Left ventricle myocardium inferior (tissue), 1 donor: Measurements from ENCODE around the gene SMG7. TPM values are rescaled to one million over a fixed set of nuclear protein-coding genes. Genes with fewer than 3 reads are reported as not detected.

Source experiments
- DNase-seq: peaks from one replicate; pipeline ENCODE4 v3.0.0-alpha.2; 2020
- H3K27ac ChIP-seq: fragments of 200-600 bp; replicated peaks from 2 replicates; pipeline ENCODE4 v1.8.0; 2021
- H3K27me3 ChIP-seq: fragments of 200-600 bp; 2 replicates; pipeline ENCODE4 v1.8.0; 2021; ENCODE audit warnings: low read depth
- H3K36me3 ChIP-seq: fragments of 200-600 bp; 2 replicates; pipeline ENCODE4 v1.8.0; 2021
- H3K4me1 ChIP-seq: fragments of 200-600 bp; 2 replicates; pipeline ENCODE4 v1.8.0; 2021
- H3K4me3 ChIP-seq: fragments of 200-600 bp; 2 replicates; pipeline ENCODE4 v1.8.0; 2021; ENCODE audit warnings: mild to moderate bottlenecking, moderate library complexity
- H3K9me3 ChIP-seq: fragments of 200-600 bp; replicated peaks from 2 replicates; pipeline ENCODE4 v1.8.0; 2021
- CTCF ChIP-seq: fragments of 200-600 bp; IDR thresholded peaks from 2 replicates; pipeline ENCODE4 v1.8.0; 2021; ENCODE audit warnings: antibody characterized with exemption, mild to moderate bottlenecking, borderline replicate concordance
- intact Hi-C: fragments of 100-400 bp; cut with micrococcal nuclease; formaldehyde crosslinking; loops from one replicate; pipeline ENCODE4 v1.11.0; 2022
- total RNA-seq: library from RNA; stranded (reverse); fragmentation: NEBNext Ultra II Directional; extraction: Animal tissue kit (Norgen Biotek cat#: 25700); gene quantifications from one replicate; pipeline ENCODE4 v1.2.1, GENCODE V29; 2021
- donor health status: DM: no; HTN: yes; CAD: no; lungs with severe emphysema.

The SMG7 gene
- total RNA-seq, 1 donor from 2014 or later: 41.6 TPM

GRCh38 chr1:183477986-183478781 lies 5.9 kb downstream of the SMG7 start:
- Histone ChIP-seq H3K27ac (no peak overlapping the region), H3K4me3 (no peak overlapping the region), H3K36me3 (no peaks in the 10 kb centered on the region), H3K27me3 (no peaks in the 10 kb centered on the region), H3K4me1 (peaks cover 98% of the 10 kb centered on the region), H3K9me3 (no peaks in the 10 kb centered on the region)
- intact Hi-C loops: loop anchor here (10.0 kb wide), 1 partner anchor 157 kb away; the partner anchor contains the start of gene ARPC5
- TF ChIP-seq CTCF: no peak
- DNase-seq: no peak

DNA sequence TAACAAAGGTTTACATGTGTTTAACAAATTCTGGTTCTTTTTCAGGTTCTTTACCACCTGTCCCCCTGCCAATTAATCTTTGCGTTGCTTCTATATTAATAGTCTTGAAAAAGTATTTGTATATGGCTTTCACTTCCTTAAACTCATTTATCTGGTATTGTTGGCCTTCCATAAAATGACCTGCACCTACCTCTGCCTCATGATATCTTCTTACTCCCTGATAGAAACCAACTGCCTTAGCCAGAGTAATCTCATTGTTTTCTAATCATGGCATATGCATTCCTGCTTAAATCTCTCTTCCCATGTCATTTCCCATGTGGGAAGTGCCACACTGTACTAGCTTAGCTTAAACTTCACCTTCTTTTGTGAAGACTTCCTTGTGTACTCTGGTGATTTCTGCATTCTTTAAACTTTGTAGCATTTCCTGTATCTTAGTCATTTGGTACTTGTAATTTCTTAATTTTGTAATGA lies 8.7 kb downstream of the SMG7 start:
- no peak for TF ChIP-seq CTCF
- no peak overlapping the region for H3K4me3 ChIP-seq
- peaks cover 97% of the 10 kb centered on the region for H3K4me1 ChIP-seq
- no peak for DNase-seq
- no peaks in the 10 kb centered on the region for H3K27me3 ChIP-seq
- no peaks in the 10 kb centered on the region for H3K9me3 ChIP-seq
- no peaks in the 10 kb centered on the region for H3K36me3 ChIP-seq
- intact Hi-C loops: loop anchor here (5.0 kb wide), 1 partner anchor 36 kb away; no protein-coding TSS in a partner anchor
- peak overlapping the region; percentile 14 for H3K27ac ChIP-seq

- no peak for TF ChIP-seq CTCF
- intact Hi-C loops: loop anchor here (5.0 kb wide), 1 partner anchor 34 kb away; no protein-coding TSS in a partner anchor
- no peak for DNase-seq
- Histone ChIP-seq H3K4me1 (peaks cover 75% of the 10 kb centered on the region), H3K27me3 (no peaks in the 10 kb centered on the region), H3K27ac (no peak overlapping the region), H3K4me3 (no peak overlapping the region), H3K36me3 (no peaks in the 10 kb centered on the region), H3K9me3 (no peaks in the 10 kb centered on the region)
Observed at GRCh38 chr1:183483224-183483623, 10.9 kb downstream of the SMG7 start.

DNA sequence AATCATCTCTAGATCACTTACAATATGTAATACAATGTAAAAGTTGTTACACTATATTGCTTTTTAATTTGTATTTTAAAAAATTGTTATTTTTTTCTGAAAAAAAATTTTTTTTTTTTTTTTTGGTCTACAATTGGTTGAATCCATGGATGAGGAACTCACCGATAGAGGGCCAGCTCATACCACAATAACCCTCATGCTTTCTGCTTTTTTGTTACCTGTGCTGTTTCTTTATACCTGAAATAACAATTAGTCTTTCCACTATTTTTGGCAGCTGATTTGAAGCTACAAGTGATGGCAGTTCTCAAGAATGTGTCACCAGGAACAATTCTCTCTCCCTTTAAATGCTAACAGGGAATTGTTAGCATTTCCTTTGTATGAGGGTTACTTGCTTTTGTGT lies 12.0 kb downstream of the SMG7 start:
- Histone ChIP-seq H3K36me3 (no peaks in the 10 kb centered on the region), H3K27me3 (no peaks in the 10 kb centered on the region), H3K27ac (no peak overlapping the region), H3K4me1 (peaks cover 68% of the 10 kb centered on the region), H3K9me3 (no peaks in the 10 kb centered on the region), H3K4me3 (no peak overlapping the region)
- intact Hi-C loops: loop anchor here (5.0 kb wide), 1 partner anchor 33 kb away; no protein-coding TSS in a partner anchor
- TF ChIP-seq CTCF: no peak
- no peak for DNase-seq

DNA sequence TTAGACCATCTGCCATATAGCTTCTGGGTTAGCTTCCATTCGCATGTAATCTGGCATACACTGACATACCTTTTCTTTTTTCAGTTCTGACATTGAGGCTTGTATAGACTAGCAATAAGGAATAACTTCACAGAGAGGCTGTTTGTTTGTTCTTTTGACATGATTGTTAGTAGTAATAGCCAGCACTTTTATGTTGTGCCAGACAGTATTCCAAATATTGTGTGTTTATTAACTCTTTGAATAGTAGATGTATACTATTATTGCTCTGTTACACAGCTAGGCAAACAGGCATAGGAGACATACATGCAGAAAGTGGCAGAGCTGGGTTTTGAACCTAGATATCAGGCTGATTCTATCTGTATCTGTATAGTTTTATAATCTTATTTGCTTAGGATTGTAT lies 12.6 kb downstream of the SMG7 start:
- no peaks in the 10 kb centered on the region for H3K36me3 ChIP-seq
- no peak for DNase-seq
- TF ChIP-seq CTCF: no peak
- no peaks in the 10 kb centered on the region for H3K9me3 ChIP-seq
- peaks cover 67% of the 10 kb centered on the region for H3K4me1 ChIP-seq
- H3K27ac ChIP-seq: no peak overlapping the region
- no peaks in the 10 kb centered on the region for H3K27me3 ChIP-seq
- intact Hi-C loops: loop anchor here (5.0 kb wide), 1 partner anchor 32 kb away; no protein-coding TSS in a partner anchor
- H3K4me3 ChIP-seq: no peak overlapping the region
